Measurements from ENCODE around the gene EEF1AKMT4.
A peak's percentile ranks its signal among the peaks of the same experiment; 100 is the strongest.

Gene EEF1AKMT4

DNA sequence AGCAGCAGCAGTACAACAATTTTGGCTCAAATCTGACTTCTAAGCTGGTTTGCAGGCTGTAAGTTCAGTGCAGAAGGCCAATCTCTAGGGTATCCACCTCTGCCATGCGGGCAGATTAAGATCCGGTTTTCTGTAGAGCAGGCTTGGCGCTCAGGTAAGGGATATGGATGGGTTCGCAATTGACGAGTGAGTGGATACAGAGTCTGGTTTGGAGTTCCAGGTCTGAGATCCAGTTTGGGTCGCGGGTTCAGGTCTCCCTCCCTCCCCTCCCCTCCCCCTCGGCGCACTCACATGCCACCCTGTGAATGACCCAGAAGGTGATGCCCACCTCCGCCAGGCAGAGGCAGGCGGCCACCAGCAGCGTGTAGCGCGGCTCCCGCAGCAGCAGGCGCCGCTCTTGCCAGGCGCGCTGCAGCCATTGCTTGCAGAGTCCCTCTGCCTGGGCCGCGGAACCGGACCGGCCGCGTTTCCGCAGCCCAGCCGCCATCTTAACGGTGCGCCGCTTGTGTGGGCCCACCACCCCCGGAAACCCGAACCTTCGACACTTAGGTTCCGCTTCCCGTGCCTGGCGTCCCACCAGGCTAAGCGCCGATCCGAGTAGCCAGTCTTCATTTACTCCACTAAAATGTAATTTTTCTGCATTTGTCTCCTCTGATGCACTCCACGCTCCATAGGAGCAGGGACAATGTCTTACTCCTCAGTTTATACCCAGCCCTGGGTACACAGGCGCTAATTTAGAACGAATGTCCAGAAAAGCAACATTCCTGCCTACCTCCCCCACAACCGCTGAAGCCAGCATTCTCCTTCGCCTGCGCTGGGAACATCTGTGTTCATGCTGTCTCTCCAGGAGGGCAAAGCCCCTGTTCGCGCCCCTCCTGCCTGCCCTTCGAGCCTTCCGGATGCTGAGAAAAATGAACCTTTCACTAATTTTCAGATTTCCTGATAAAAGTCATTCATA is 739 bp upstream of the EEF1AKMT4 start, which contains the start of gene ALG3:
TSS of gene ALG3 (minus strand) at position 509 of the 958 bp plus-strand sequence. CDS start at position 487, 22 bp downstream.
- TF ChIP-seq, protein P1, sequence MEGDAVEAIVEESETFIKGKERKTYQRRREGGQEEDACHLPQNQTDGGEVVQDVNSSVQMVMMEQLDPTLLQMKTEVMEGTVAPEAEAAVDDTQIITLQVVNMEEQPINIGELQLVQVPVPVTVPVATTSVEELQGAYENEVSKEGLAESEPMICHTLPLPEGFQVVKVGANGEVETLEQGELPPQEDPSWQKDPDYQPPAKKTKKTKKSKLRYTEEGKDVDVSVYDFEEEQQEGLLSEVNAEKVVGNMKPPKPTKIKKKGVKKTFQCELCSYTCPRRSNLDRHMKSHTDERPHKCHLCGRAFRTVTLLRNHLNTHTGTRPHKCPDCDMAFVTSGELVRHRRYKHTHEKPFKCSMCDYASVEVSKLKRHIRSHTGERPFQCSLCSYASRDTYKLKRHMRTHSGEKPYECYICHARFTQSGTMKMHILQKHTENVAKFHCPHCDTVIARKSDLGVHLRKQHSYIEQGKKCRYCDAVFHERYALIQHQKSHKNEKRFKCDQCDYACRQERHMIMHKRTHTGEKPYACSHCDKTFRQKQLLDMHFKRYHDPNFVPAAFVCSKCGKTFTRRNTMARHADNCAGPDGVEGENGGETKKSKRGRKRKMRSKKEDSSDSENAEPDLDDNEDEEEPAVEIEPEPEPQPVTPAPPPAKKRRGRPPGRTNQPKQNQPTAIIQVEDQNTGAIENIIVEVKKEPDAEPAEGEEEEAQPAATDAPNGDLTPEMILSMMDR (conservative IDR thresholded peaks at IDR 0.05; ENCODE audit: control insufficient read depth, insufficient read depth, low read depth, low read length) = no peak
- DNase-seq (ENCODE audit: low read depth) = peak; percentile 87

DNA sequence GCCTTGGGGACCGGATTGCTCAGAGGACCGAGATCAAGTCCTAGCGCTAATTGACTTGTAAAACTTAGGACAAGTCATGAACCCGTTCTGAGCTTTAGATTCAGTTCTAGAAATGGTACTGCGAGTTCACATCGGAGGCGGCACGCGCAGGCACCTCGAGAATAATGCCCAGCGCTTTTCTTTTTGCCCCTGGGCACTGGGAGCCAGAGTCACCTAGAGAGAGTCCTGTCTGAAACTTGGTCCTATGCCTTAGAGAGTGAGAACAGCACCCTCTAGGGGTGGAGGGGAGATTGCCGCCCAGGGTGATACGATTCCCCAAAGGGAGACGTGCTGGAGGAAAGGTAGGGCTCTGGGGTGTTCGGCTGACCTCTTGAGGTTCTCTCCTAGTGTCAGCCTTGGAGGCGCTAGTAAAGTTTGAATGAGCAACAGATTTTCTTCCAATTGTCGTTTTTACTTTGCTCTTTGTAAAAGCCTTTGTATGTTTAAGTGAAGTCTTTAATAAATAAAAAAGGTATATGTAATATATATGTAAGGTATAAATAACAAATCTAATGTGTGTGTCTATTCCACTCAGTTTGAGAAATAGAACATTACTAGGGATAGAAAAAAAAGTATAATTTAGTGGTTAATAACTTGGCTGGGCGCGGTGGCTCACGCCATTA is 826 bp downstream of the EEF1AKMT4 start:
- TF ChIP-seq, protein P1 (conservative IDR thresholded peaks at IDR 0.05; ENCODE audit: control insufficient read depth, insufficient read depth, low read depth, low read length) = peak; percentile 99
- peak; percentile 88 for DNase-seq (ENCODE audit: low read depth)
- peak overlapping the region; percentile 99 for H3K4me3 ChIP-seq (ENCODE audit: control insufficient read depth, low read depth, low read length)

More for the DNA sequence above, 739 bp upstream of the EEF1AKMT4 start, which contains the start of gene ALG3:
- H3K4me3 ChIP-seq (ENCODE audit: control insufficient read depth, low read depth, low read length) = peak within 1 kb of the TSS; percentile 99

DNA sequence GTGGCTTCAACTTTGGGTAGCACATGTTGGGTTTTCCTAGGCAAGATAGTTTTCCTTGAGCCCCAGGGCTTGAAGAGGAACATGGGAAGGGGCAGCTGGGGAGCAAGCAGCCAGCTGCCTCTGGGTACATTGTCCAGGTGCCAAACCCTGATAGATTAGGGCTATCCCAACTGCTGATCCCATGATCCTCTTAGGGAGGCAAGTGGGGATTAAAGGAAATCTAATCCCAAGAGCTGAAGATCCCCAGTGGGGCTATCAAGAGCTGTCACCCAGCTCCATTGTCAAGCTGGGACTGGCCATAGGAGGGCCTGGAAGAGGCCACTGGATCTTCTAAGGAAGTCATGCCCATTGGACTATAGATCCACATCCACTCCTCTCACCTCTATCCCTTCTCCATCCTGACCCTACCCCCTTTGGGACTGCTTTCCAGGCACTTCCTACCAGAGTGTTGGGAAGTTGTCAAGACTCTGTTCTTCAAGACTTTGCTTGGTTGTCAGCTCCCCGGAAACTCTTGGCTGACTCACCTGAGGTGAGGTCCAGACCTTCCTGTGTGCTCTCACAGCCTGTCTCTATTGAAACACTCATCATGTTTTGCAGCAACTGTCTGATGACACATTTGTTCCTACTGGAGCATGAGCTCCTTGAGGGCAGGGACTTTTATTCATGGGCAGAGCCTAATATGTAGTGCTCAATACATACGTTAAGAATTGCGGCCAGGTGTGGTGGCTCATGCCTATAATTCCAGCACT is 6.0 kb downstream of the EEF1AKMT4 start:
- DNase-seq (ENCODE audit: low read depth) = no peak
- TF ChIP-seq, protein P1 (conservative IDR thresholded peaks at IDR 0.05; ENCODE audit: control insufficient read depth, insufficient read depth, low read depth, low read length) = no peak
- no peak overlapping the region for H3K4me3 ChIP-seq (ENCODE audit: control insufficient read depth, low read depth, low read length)

DNA sequence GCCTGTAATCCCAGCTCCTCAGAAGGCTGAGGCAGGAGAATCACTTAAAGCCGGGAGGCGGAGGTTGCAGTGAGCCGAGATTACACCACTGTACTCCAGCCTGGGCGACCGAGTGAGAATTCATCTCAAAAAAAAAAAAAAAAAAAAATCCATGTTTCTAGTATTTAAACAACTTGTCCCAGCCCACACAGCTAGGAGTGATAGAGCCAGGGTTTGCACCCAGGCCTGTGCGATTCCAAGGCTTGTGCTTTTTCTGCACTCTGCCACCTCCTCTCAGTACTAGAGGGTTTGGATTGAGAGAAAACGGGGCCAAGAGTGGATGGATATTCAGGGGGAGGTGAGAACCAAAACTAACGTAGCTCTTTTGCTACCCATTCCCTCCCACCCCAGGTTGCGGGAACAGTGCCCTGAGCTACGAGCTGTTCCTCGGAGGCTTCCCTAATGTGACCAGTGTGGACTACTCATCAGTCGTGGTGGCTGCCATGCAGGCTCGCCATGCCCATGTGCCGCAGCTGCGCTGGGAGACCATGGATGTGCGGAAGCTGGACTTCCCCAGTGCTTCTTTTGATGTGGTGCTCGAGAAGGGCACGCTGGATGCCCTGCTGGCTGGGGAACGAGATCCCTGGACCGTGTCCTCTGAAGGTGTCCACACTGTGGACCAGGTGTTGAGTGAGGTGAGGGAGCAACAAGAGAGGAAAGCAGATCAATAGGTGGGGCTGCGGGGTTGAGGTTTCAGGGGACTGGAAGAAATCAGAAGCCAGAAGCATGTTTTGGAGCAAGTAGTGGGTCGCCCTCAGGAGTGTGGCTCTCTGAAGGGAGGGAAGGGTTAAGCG is 7.8 kb downstream of the EEF1AKMT4 start:
- no peak overlapping the region for H3K4me3 ChIP-seq (ENCODE audit: control insufficient read depth, low read depth, low read length)
- TF ChIP-seq, protein P1 (conservative IDR thresholded peaks at IDR 0.05; ENCODE audit: control insufficient read depth, insufficient read depth, low read depth, low read length) = no peak
- no peak for DNase-seq (ENCODE audit: low read depth)

DNA sequence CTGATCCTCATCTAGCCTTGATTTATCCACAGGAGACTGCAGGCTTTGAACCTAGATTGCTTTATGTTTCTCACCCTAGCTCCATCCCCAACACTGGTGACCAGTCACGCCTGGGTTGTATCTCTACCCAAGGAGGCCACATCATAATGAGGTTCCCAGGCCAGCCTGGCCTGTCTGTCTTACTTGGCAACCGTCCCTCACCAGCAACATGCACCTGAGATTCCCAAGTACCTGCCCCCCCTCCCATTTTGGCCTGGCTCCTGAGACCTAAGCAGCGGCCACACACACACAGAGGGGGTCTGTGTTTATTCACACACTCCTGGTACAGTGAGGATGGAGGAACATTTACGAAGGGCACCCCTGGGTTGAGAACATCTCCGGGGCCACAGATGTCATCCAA is 9.5 kb downstream of the EEF1AKMT4 start:
- TF ChIP-seq, protein P1 (conservative IDR thresholded peaks at IDR 0.05; ENCODE audit: control insufficient read depth, insufficient read depth, low read depth, low read length) = no peak
- DNase-seq (ENCODE audit: low read depth) = no peak
- no peak overlapping the region for H3K4me3 ChIP-seq (ENCODE audit: control insufficient read depth, low read depth, low read length)

All from fibroblast of mammary gland (primary cell).